Fibroblast of pulmonary artery (primary cell): Measurements from ENCODE around the gene MAMDC4.

Experiments
- DNase-seq: peaks from one replicate; pipeline ENCODE4 v3.0.0-alpha.2; 2010; ENCODE audit warnings: low read depth
- H3K4me3 ChIP-seq: replicated peaks from 2 replicates; pipeline ENCODE4 v1.5.1; 2011; ENCODE audit warnings: low read depth, mild to moderate bottlenecking, control low read depth, low read length, moderate library complexity
- TF ChIP-seq, protein P1 (sequence below): IDR thresholded peaks from 2 replicates; pipeline ENCODE4 v1.5.1; 2011; ENCODE audit warnings: mild to moderate bottlenecking, control low read depth, low read length, inconsistent platforms; ENCODE audit errors: missing control alignments

Gene MAMDC4

GRCh38 chr9:136826703-136827582, 25.2 kb upstream of the MAMDC4 start:
- no peak for DNase-seq
- TF ChIP-seq, protein P1, sequence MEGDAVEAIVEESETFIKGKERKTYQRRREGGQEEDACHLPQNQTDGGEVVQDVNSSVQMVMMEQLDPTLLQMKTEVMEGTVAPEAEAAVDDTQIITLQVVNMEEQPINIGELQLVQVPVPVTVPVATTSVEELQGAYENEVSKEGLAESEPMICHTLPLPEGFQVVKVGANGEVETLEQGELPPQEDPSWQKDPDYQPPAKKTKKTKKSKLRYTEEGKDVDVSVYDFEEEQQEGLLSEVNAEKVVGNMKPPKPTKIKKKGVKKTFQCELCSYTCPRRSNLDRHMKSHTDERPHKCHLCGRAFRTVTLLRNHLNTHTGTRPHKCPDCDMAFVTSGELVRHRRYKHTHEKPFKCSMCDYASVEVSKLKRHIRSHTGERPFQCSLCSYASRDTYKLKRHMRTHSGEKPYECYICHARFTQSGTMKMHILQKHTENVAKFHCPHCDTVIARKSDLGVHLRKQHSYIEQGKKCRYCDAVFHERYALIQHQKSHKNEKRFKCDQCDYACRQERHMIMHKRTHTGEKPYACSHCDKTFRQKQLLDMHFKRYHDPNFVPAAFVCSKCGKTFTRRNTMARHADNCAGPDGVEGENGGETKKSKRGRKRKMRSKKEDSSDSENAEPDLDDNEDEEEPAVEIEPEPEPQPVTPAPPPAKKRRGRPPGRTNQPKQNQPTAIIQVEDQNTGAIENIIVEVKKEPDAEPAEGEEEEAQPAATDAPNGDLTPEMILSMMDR: no peak
- no peak overlapping the region for H3K4me3 ChIP-seq

GRCh38 chr9:136827794-136828473, 24.2 kb upstream of the MAMDC4 start:
- no peak overlapping the region for H3K4me3 ChIP-seq
- TF ChIP-seq, protein P1: no peak
- no peak for DNase-seq

DNA sequence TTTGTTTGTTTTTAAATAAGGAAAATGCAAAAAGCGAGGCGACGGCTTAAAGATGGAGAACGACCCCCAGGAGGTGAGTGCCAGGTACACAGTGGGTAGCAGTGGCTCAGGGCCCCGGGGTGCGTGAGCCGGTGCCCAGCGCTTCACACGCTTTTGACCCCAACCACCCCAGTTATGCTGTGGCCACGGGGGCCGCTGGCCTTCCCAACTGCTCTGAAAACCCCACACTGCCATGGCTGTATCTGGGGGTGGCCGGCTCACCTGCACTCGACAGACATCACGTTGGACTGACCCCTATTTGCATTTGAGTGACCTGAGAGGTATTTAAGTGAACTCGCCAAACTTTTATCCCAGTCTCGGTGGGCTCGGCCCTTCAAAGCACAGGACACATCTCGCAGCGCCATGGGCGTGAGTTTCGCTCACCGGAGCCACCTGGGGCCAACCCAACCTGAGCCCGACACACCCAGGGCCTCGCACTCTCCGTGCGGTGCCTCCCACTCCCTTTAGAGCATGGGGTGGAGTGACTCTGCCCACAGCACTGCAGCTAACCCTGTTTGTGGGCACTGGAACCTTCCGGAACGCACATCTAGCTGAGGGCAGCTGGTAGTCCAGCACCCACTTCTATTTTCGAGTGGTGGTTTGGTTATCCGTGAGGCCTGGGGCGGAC, 23.5 kb upstream of the MAMDC4 start:
- TF ChIP-seq, protein P1: no peak
- no peak for DNase-seq
- H3K4me3 ChIP-seq: no peak overlapping the region

GRCh38 chr9:136829412-136829811, 22.7 kb upstream of the MAMDC4 start:
- TF ChIP-seq, protein P1: no peak
- no peak overlapping the region for H3K4me3 ChIP-seq
- DNase-seq: no peak

- DNase-seq: no peak
- H3K4me3 ChIP-seq: no peak overlapping the region
- TF ChIP-seq, protein P1: no peak
Observed at GRCh38 chr9:136829981-136830885, 21.9 kb upstream of the MAMDC4 start.

GRCh38 chr9:136831002-136831719, 21.0 kb upstream of the MAMDC4 start:
- DNase-seq: no peak
- TF ChIP-seq, protein P1: no peak
- H3K4me3 ChIP-seq: no peak overlapping the region
